Measurements from ENCODE around the gene PTCHD4.

The PTCHD4 gene

DNA sequence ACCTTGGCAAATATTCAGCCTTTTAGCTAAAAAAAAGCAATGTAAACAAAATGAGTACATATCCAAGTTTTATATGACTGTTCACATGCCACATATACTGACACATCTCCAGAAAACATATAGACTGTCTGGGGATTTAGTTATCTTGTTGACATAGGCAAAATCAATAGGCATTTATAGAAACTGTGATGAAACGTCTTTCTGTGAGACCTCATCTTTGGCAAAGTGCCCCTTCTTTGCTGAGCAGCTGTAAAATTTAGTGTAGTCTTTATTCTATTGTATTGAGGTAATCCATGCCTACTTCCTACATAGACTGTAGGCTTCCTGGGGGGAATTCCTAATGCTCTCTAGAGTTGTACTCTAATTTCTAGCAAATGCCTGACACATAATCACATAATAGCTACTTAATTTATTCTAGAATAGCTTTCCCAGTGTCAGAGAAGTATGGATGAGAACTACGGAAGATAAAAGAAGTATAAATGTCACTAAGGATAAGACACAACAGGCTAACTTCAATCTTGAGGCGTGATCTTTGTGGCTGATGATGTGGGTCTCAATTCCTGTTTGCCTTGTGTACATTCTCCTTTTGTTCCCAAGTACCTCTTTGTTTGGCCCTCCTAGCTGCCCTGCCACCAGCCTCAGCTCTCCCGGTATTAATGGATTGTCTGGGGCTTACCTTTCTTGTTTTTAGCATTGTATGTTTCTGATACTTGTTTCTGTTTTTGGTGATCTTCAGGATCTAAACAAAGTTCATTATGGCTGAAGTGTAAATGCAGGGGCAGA, 30.6 kb downstream of the PTCHD4 start:
- no peak overlapping the region for H3K4me3 ChIP-seq (ENCODE audit: insufficient read length, low read depth)
- H3K9ac ChIP-seq (ENCODE audit: insufficient read length, low read depth), result no peak overlapping the region
- no peaks in the 10 kb centered on the region for H3K36me3 ChIP-seq (ENCODE audit: insufficient read depth, insufficient read length, low read length)
- no peak for DNase-seq (ENCODE audit: low read depth, low spot score)
- H3K4me1 ChIP-seq (ENCODE audit: insufficient read depth, insufficient read length), result no peaks in the 10 kb centered on the region
- H3K9me3 ChIP-seq (ENCODE audit: insufficient read depth, low read length), result peaks cover 5% of the 10 kb centered on the region; the same call in 1 of the 2 replicates
- no peak for TF ChIP-seq ZNF274 (IDR thresholded peaks at IDR 0.05; ENCODE audit: low read depth, low read length)
- TF ChIP-seq SUZ12 (IDR thresholded peaks at IDR 0.05; ENCODE audit: extremely low read depth, insufficient read depth, insufficient read length), result no peak
- TF ChIP-seq YY1 (IDR thresholded peaks at IDR 0.05; ENCODE audit: insufficient read depth, insufficient read length), result no peak
- no peaks in the 10 kb centered on the region for H3K27me3 ChIP-seq (ENCODE audit: insufficient read depth, insufficient read length)

DNA sequence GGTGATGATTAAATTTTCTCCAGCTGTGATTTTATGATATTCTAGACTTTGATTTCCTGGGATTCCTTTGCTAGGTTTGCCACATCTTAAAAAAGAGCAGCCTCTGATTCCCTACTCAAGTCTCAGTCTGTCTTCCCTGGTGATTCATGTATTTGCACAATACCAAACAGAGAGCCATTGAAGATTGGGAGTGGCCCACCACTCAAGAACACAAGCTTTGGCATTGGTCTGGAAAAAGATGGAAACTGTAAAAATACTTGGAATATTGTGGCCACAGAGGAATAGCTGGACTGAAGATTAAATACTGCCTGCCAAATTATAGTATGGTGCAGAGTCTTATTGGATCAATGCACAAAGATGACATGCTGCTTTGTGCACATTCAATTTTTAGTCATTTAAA, 32.9 kb downstream of the PTCHD4 start:
- H3K27me3 ChIP-seq (ENCODE audit: insufficient read depth, insufficient read length), result no peaks in the 10 kb centered on the region
- no peak overlapping the region for H3K9ac ChIP-seq (ENCODE audit: insufficient read length, low read depth)
- no peak for DNase-seq (ENCODE audit: low read depth, low spot score)
- H3K9me3 ChIP-seq (ENCODE audit: insufficient read depth, low read length), result no peaks in the 10 kb centered on the region
- H3K4me3 ChIP-seq (ENCODE audit: insufficient read length, low read depth), result no peak overlapping the region
- no peaks in the 10 kb centered on the region for H3K36me3 ChIP-seq (ENCODE audit: insufficient read depth, insufficient read length, low read length)
- no peaks in the 10 kb centered on the region for H3K4me1 ChIP-seq (ENCODE audit: insufficient read depth, insufficient read length)
- TF ChIP-seq SUZ12 (IDR thresholded peaks at IDR 0.05; ENCODE audit: extremely low read depth, insufficient read depth, insufficient read length), result no peak
- no peak for TF ChIP-seq ZNF274 (IDR thresholded peaks at IDR 0.05; ENCODE audit: low read depth, low read length)

DNA sequence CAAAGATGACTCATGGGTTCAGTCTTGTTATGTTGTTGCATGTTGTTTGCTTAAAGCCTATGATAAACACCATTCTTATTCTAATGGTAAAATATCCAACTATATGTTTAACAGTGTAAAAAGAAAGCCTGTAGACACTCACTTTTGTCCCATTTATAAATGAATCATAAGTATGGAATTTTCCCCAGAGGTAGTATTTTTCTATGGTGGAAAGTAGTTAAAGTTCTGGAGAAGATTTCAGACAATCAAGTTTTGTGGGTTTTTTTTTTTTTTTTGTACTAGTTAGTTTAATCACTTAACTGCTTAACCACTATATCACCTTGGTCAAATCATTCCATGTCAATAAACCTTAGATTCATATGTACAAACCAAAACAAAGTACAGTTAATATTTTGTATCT, 35.8 kb downstream of the PTCHD4 start:
- TF ChIP-seq SUZ12 (IDR thresholded peaks at IDR 0.05; ENCODE audit: extremely low read depth, insufficient read depth, insufficient read length) (no peak), ZNF274 (IDR thresholded peaks at IDR 0.05; ENCODE audit: low read depth, low read length) (no peak), YY1 (IDR thresholded peaks at IDR 0.05; ENCODE audit: insufficient read depth, insufficient read length) (no peak)
- no peaks in the 10 kb centered on the region for H3K9me3 ChIP-seq (ENCODE audit: insufficient read depth, low read length)
- no peaks in the 10 kb centered on the region for H3K4me1 ChIP-seq (ENCODE audit: insufficient read depth, insufficient read length)
- no peaks in the 10 kb centered on the region for H3K27me3 ChIP-seq (ENCODE audit: insufficient read depth, insufficient read length)
- H3K36me3 ChIP-seq (ENCODE audit: insufficient read depth, insufficient read length, low read length), result no peaks in the 10 kb centered on the region
- H3K4me3 ChIP-seq (ENCODE audit: insufficient read length, low read depth), result no peak overlapping the region
- no peak overlapping the region for H3K9ac ChIP-seq (ENCODE audit: insufficient read length, low read depth)
- DNase-seq (ENCODE audit: low read depth, low spot score), result no peak

DNA sequence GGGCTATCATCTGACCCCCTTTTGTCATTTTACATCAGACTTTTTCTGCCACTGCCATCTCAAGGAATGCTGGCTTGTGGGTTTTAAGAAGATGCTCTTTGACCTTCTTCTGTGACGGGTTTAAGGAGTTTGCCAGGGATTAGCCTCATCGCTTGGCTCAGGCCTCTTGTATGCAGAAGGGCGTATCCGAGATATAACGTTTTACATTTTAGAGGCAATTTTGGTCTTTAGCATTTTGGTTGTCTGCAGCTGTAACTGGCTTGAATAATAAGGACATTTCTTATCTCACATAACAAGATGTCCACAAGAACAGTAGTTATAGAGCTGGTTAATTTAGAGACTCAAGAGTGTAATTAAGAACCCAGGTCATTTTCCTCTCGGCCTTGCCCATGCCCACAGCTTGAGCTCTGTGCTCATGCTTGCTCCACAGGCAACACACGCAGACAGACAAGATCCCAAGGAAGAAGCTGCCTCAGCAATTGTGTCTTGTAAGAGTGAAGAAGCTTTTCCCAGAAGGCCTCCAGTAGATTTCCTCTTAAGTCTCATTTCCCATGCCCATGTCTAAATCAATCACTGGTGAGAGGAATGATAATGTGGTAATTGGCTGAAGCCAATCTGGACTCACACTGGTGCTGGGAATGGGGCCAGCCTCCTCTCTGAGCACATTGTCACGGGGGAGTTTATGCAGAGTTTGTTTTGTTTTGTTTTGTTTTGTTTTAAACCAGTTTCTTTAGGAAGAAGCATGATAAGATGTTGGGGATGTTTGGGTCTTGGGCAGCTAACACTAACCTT, 36.8 kb downstream of the PTCHD4 start:
- no peaks in the 10 kb centered on the region for H3K9me3 ChIP-seq (ENCODE audit: insufficient read depth, low read length)
- no peaks in the 10 kb centered on the region for H3K4me1 ChIP-seq (ENCODE audit: insufficient read depth, insufficient read length)
- no peak for TF ChIP-seq ZNF274 (IDR thresholded peaks at IDR 0.05; ENCODE audit: low read depth, low read length)
- no peak for TF ChIP-seq SUZ12 (IDR thresholded peaks at IDR 0.05; ENCODE audit: extremely low read depth, insufficient read depth, insufficient read length)
- no peak for TF ChIP-seq YY1 (IDR thresholded peaks at IDR 0.05; ENCODE audit: insufficient read depth, insufficient read length)
- H3K27me3 ChIP-seq (ENCODE audit: insufficient read depth, insufficient read length), result peaks cover 5% of the 10 kb centered on the region
- H3K9ac ChIP-seq (ENCODE audit: insufficient read length, low read depth), result no peak overlapping the region
- DNase-seq (ENCODE audit: low read depth, low spot score), result no peak
- H3K36me3 ChIP-seq (ENCODE audit: insufficient read depth, insufficient read length, low read length), result no peaks in the 10 kb centered on the region
- no peak overlapping the region for H3K4me3 ChIP-seq (ENCODE audit: insufficient read length, low read depth)

DNA sequence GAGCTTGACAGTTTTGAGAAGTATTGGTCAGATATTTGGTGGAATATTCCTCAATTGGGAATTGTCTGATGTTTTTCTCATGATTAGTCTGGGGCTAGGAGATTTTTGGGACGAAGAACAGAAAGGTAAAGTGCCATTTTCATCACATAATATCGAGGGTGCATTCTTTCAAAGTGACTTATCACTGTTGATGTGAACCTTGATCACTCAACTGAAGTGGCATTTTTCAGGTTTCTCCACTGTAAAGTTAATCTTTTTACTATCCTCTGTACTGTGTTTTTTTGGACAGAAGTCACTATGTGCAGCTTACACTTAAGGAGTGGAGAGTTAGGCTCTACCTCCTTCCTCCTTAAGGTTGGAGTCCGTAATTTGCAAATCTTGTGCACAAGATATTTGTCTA, 39.2 kb downstream of the PTCHD4 start:
- DNase-seq (ENCODE audit: low read depth, low spot score), result no peak
- no peak overlapping the region for H3K4me3 ChIP-seq (ENCODE audit: insufficient read length, low read depth)
- no peaks in the 10 kb centered on the region for H3K36me3 ChIP-seq (ENCODE audit: insufficient read depth, insufficient read length, low read length)
- TF ChIP-seq YY1 (IDR thresholded peaks at IDR 0.05; ENCODE audit: insufficient read depth, insufficient read length), result no peak
- no peak for TF ChIP-seq ZNF274 (IDR thresholded peaks at IDR 0.05; ENCODE audit: low read depth, low read length)
- no peak for TF ChIP-seq SUZ12 (IDR thresholded peaks at IDR 0.05; ENCODE audit: extremely low read depth, insufficient read depth, insufficient read length)
- peaks cover 26% of the 10 kb centered on the region for H3K27me3 ChIP-seq (ENCODE audit: insufficient read depth, insufficient read length)
- H3K4me1 ChIP-seq (ENCODE audit: insufficient read depth, insufficient read length), result no peaks in the 10 kb centered on the region
- H3K9me3 ChIP-seq (ENCODE audit: insufficient read depth, low read length), result no peaks in the 10 kb centered on the region
- no peak overlapping the region for H3K9ac ChIP-seq (ENCODE audit: insufficient read length, low read depth)

DNA sequence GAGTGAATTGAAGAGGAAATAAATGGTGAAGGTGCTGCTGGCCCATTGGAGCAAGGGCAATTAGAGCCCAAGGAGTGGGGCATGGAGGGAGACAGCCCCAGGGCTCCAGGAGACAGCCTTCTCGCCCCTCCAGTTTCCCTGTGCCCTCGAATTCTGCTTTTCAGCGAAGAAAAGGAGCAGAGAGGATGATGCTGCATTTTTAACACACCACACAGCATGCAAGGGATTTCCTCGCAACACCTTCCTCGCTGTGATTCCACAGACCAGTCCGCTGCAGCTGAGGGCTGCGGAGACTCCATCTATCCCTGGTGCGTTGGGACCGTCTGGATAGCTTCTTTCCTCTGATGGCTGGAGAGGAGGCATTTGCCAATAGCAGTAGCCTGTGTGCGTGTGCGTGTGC, 41.7 kb downstream of the PTCHD4 start:
- no peak for DNase-seq (ENCODE audit: low read depth, low spot score)
- Histone ChIP-seq H3K36me3 (ENCODE audit: insufficient read depth, insufficient read length, low read length) (no peaks in the 10 kb centered on the region), H3K27me3 (ENCODE audit: insufficient read depth, insufficient read length) (peaks cover 26% of the 10 kb centered on the region), H3K4me3 (ENCODE audit: insufficient read length, low read depth) (no peak overlapping the region), H3K9ac (ENCODE audit: insufficient read length, low read depth) (no peak overlapping the region), H3K9me3 (ENCODE audit: insufficient read depth, low read length) (no peaks in the 10 kb centered on the region), H3K4me1 (ENCODE audit: insufficient read depth, insufficient read length) (no peaks in the 10 kb centered on the region)
- TF ChIP-seq ZNF274 (IDR thresholded peaks at IDR 0.05; ENCODE audit: low read depth, low read length) (no peak), YY1 (IDR thresholded peaks at IDR 0.05; ENCODE audit: insufficient read depth, insufficient read length) (no peak), SUZ12 (IDR thresholded peaks at IDR 0.05; ENCODE audit: extremely low read depth, insufficient read depth, insufficient read length) (no peak)

Data from NT2/D1 (cell line).